IPS DF 19.7 (cell line): Measurements from ENCODE around the gene SAMD8.
"Not testable (repeated sequence)": the region's sequence is repeated elsewhere in the genome, so short reads cannot be mapped to it uniquely, and the experiment has no call there.

Source experiments
- DNase-seq: peaks from one replicate; pipeline ENCODE4 v3.0.0-alpha.2; 2013; ENCODE audit warnings: low read depth, low spot score

Gene SAMD8

GRCh38 chr10:75212343-75212742 is 100.9 kb downstream of the SAMD8 start:
- no peak for DNase-seq

- no peak for DNase-seq
These were observed 108.8 kb downstream of the SAMD8 start for GRCh38 chr10:75220274-75220673.

GRCh38 chr10:75221492-75221891 is 110.0 kb downstream of the SAMD8 start:
- DNase-seq, result not testable (repeated sequence)

- no peak for DNase-seq
These were observed 112.1 kb downstream of the SAMD8 start for GRCh38 chr10:75223507-75223906.

GRCh38 chr10:75226095-75226494 is 114.6 kb downstream of the SAMD8 start:
- DNase-seq, result no peak

GRCh38 chr10:75226656-75227055 is 115.2 kb downstream of the SAMD8 start:
- no peak for DNase-seq

- no peak for DNase-seq
These were observed 116.8 kb downstream of the SAMD8 start for GRCh38 chr10:75228278-75228677.

- DNase-seq, result no peak
These were observed 117.4 kb downstream of the SAMD8 start for GRCh38 chr10:75228834-75229233.

GRCh38 chr10:75229971-75230370 is 118.5 kb downstream of the SAMD8 start:
- DNase-seq, result no peak

- no peak for DNase-seq
These were observed 119.2 kb downstream of the SAMD8 start for GRCh38 chr10:75230600-75231038.
